Fibroblast of lung (primary cell): ENCODE data around the gene PIP5KL1. TPM values are rescaled to one million over a fixed set of nuclear protein-coding genes. Genes with fewer than 3 reads are reported as not detected.
"Not testable (repeated sequence)": the region's sequence is repeated elsewhere in the genome, so short reads cannot be mapped to it uniquely, and the experiment has no call there.

Source experiments
- DNase-seq, 2 donors: peaks; one replicate each; pipeline versions ENCODE4 v3.0.0 to v3.0.0-alpha.2; 2010; ENCODE audit warnings: low read depth in 2 of 2
- H2AFZ ChIP-seq: 2 replicates; pipeline ENCODE4 v1.5.1; 2012; ENCODE audit warnings: low read length, control low read depth, inconsistent platforms
- H3K27ac ChIP-seq: 2 replicates; pipeline ENCODE4 v1.5.1; 2011; ENCODE audit warnings: low read length, control low read depth; ENCODE audit not compliant: insufficient read depth
- H3K27me3 ChIP-seq: 2 replicates; pipeline ENCODE4 v1.5.1; 2011; ENCODE audit warnings: mild to moderate bottlenecking, low read length; ENCODE audit not compliant: control insufficient read depth, insufficient read depth
- H3K36me3 ChIP-seq: 2 replicates; pipeline ENCODE4 v1.5.1; 2011; ENCODE audit warnings: low read length; ENCODE audit not compliant: control insufficient read depth, insufficient read depth
- H3K4me1 ChIP-seq: 2 replicates; pipeline ENCODE4 v1.5.1; 2011; ENCODE audit warnings: low read length; ENCODE audit not compliant: control insufficient read depth, insufficient read depth; ENCODE audit errors: extremely low read depth
- H3K4me2 ChIP-seq: 2 replicates; pipeline ENCODE4 v1.5.1; 2011; ENCODE audit warnings: low read length, control low read depth; ENCODE audit not compliant: insufficient read depth; ENCODE audit errors: extremely low read depth
- H3K4me3 ChIP-seq, 4 experiments: fragments of 200-600 bp in 1 of 4; sonication (generic) in 1 of 4; replicated peaks in 1 of 4; 2 replicates each; pipeline ENCODE4 v1.5.1; 2011 to 2016; ENCODE audit warnings: low read length in 4 of 4, low read depth in 3 of 4, mild to moderate bottlenecking in 3 of 4, control low read depth in 2 of 4, inconsistent platforms in 1 of 4, mixed read lengths in 1 of 4; ENCODE audit not compliant: insufficient read depth in 1 of 4; ENCODE audit errors: control extremely low read depth in 1 of 4
- H3K79me2 ChIP-seq: 2 replicates; pipeline ENCODE4 v1.5.1; 2012; ENCODE audit warnings: mild to moderate bottlenecking, low read length, inconsistent platforms; ENCODE audit not compliant: control insufficient read depth, insufficient read depth
- H3K9ac ChIP-seq: 2 replicates; pipeline ENCODE4 v1.5.1; 2011; ENCODE audit warnings: mild to moderate bottlenecking, low read length, control low read depth; ENCODE audit not compliant: insufficient read depth
- H3K9me3 ChIP-seq: 2 replicates; pipeline ENCODE4 v1.5.1; 2012; ENCODE audit warnings: low read depth, low read length; ENCODE audit not compliant: control insufficient read depth, insufficient read depth
- H4K20me1 ChIP-seq: 2 replicates; pipeline ENCODE4 v1.5.1; 2011; ENCODE audit warnings: low read length; ENCODE audit not compliant: control insufficient read depth, insufficient read depth; ENCODE audit errors: extremely low read depth
- EZH2 ChIP-seq: IDR thresholded peaks from 2 replicates; pipeline ENCODE4 v1.5.1; 2012; ENCODE audit warnings: low read length, control low read depth, mild to moderate bottlenecking; ENCODE audit errors: missing control alignments
- polyA plus RNA-seq, 2 donors: library from polyadenylated mRNA; depleted of rRNA in 1 of 2; stranded (reverse) in 1 of 2; unstranded in 1 of 2; fragments of >200 nt; gene quantifications; 2 replicates each; pipeline ENCODE4 v1.2.1, GENCODE V29; 2011 to 2012; ENCODE audit warnings: missing spikeins in 1 of 2
- total RNA-seq: library from RNA; depleted of rRNA; stranded (reverse); fragments of >200 nt; gene quantifications from 2 replicates; pipeline ENCODE4 v1.2.1, GENCODE V29; 2014
- TF ChIP-seq, protein P1 (sequence below), 2 donors: IDR thresholded peaks in 1 of 2; conservative IDR thresholded peaks in 1 of 2; 1 replicate in 1 of 2; 2 replicates in 1 of 2; pipeline ENCODE4 v1.5.1; 2011 to 2012; ENCODE audit warnings: low read length in 2 of 2, control low read depth in 1 of 2, inconsistent platforms in 1 of 2, low read depth in 1 of 2, mild to moderate bottlenecking in 1 of 2

Gene PIP5KL1
- total and polyA plus RNA-seq, 2 donors (not counting 1 experiment from before 2014, with no cell fraction given), result 1.9 to 2.5 TPM

DNA sequence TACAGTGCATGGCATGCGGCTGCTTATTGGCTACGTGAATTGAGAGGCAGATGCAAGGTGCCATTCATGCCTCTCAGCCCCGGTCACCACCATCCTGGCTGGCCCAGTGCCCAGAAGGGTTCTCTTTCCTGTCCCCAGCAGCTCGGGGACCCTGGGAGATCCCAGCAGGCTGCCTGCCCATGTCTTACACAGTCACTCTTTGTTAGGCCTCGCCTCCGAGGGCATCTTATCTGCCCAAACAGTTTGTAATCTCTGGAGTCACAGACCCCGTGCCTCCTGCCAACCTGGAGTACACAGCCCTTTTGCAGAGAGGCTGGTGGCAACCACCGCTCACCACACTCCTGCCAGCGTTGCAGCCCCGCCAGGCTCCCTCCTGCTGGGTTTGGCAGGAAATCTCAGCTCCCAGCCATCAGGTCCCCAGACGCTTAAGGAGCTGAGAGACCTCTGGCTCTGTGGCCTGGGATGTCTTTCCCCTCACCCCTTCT is 46.1 kb downstream of the PIP5KL1 start:
- Histone ChIP-seq H3K27me3 (no peaks in the 10 kb centered on the region), H3K27ac (no peak overlapping the region), H3K9me3 (no peaks in the 10 kb centered on the region), H3K36me3 (peaks cover 17% of the 10 kb centered on the region), H2AFZ (no peak overlapping the region), H3K4me1 (no peaks in the 10 kb centered on the region), H3K4me2 (no peak overlapping the region), H3K9ac (no peak overlapping the region), H3K79me2 (no peaks in the 10 kb centered on the region), H3K4me3 (no peak overlapping the region), H4K20me1 (no peaks in the 10 kb centered on the region)
- DNase-seq, result no peak
- no peak for TF ChIP-seq EZH2
- TF ChIP-seq, protein P1, sequence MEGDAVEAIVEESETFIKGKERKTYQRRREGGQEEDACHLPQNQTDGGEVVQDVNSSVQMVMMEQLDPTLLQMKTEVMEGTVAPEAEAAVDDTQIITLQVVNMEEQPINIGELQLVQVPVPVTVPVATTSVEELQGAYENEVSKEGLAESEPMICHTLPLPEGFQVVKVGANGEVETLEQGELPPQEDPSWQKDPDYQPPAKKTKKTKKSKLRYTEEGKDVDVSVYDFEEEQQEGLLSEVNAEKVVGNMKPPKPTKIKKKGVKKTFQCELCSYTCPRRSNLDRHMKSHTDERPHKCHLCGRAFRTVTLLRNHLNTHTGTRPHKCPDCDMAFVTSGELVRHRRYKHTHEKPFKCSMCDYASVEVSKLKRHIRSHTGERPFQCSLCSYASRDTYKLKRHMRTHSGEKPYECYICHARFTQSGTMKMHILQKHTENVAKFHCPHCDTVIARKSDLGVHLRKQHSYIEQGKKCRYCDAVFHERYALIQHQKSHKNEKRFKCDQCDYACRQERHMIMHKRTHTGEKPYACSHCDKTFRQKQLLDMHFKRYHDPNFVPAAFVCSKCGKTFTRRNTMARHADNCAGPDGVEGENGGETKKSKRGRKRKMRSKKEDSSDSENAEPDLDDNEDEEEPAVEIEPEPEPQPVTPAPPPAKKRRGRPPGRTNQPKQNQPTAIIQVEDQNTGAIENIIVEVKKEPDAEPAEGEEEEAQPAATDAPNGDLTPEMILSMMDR (conservative IDR thresholded peaks at IDR 0.05 in 1 of 2, IDR thresholded peaks at IDR 0.05 in 1 of 2; ENCODE audit: low read depth in 1 of 2, low read length in 2 of 2), result no peak

DNA sequence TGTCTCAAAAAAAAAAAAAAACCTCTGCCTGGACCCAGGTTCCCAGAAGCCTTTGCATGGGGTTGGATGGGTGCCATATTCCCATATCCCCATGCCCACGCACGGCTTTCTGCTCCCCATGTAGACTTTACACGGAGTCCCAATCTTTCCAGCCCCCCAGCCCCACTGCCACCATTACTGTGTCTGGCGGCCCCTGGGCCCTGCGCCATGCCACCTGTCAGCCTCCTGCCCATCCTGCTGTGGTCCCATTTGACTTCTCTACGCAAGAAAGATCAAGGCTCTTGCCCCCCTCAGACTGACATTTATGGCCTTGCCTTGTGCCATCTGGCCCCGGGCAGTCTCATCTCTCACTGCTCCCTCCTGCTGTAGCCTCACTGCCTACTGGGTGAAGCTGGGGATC is 46.6 kb downstream of the PIP5KL1 start:
- Histone ChIP-seq H3K9me3 (no peaks in the 10 kb centered on the region), H3K4me3 (no peak overlapping the region), H3K79me2 (no peaks in the 10 kb centered on the region), H2AFZ (no peak overlapping the region), H3K4me1 (no peaks in the 10 kb centered on the region), H3K4me2 (no peak overlapping the region), H3K27ac (no peak overlapping the region), H3K27me3 (no peaks in the 10 kb centered on the region), H3K9ac (no peak overlapping the region), H4K20me1 (no peaks in the 10 kb centered on the region), H3K36me3 (peaks cover 17% of the 10 kb centered on the region)
- TF ChIP-seq EZH2, result no peak
- TF ChIP-seq, protein P1 (conservative IDR thresholded peaks at IDR 0.05 in 1 of 2, IDR thresholded peaks at IDR 0.05 in 1 of 2; ENCODE audit: low read depth in 1 of 2, low read length in 2 of 2), result no peak
- DNase-seq, result no peak

DNA sequence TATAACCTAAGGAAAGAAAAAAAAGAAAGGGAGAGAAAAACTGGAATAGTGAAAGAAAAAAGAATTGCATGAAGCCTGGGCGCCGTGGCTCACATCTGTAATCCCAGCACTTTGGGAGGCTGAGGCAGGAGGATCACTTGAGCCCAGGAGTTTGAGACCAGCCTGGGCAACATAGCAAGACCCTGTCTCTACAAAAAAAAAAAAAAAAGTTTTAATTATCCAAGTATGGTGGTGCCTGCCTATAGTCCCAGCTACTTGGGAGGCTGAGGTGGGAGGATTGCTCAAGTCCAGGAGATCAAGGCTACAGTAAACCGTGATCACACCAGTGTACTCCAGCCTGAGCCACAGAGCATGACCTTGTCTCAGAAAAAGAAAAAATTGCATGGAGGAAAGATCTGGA is 48.9 kb downstream of the PIP5KL1 start:
- not testable (repeated sequence) for H3K79me2 ChIP-seq, DNase-seq, H3K27ac ChIP-seq, H3K27me3 ChIP-seq, H3K4me3 ChIP-seq, H3K4me1 ChIP-seq, H3K9me3 ChIP-seq, H4K20me1 ChIP-seq, H3K4me2 ChIP-seq, H3K9ac ChIP-seq, H2AFZ ChIP-seq
- H3K36me3 ChIP-seq, result peaks cover 13% of the 10 kb centered on the region
